K562 (cell line): ENCODE results near the gene RPL15. TPM values are rescaled to one million over a fixed set of nuclear protein-coding genes. Genes with fewer than 3 reads are reported as not detected.
A peak's percentile ranks its signal among the peaks of the same experiment; 100 is the strongest.

ENCODE experiments used
- ARHGAP35 ChIP-seq: fragments of 450-650 bp; IDR thresholded peaks from 2 replicates; pipeline ENCODE4 v1.6.1; 2018; ENCODE audit not compliant: partially characterized antibody
- BCOR ChIP-seq: fragments of 450-650 bp; IDR thresholded peaks from 2 replicates; pipeline ENCODE4 v1.6.1; 2016
- CEBPB ChIP-seq: fragments of 450-650 bp; IDR thresholded peaks from 2 replicates; pipeline ENCODE4 v1.6.1; 2016; ENCODE audit warnings: missing genetic modification characterization, missing compliant biosample characterization
- DMBX1 ChIP-seq: fragments of 250-450 bp; sonication (Bioruptor Pico); IDR thresholded peaks from 2 replicates; pipeline ENCODE4 v1.8.0; 2022; ENCODE audit warnings: inconsistent platforms, mild to moderate bottlenecking, moderate library complexity, borderline replicate concordance
- EGR1 ChIP-seq: fragments of 450-650 bp; conservative IDR thresholded peaks from 2 replicates; pipeline ENCODE4 v1.6.1; 2017; ENCODE audit warnings: mild to moderate bottlenecking
- FOXA1 ChIP-seq: fragments of 450-650 bp; IDR thresholded peaks from 2 replicates; pipeline ENCODE4 v1.6.1; 2016; ENCODE audit warnings: mild to moderate bottlenecking, borderline replicate concordance
- GABPA ChIP-seq: fragments of 200-800 bp; sonication (Bioruptor generic); conservative IDR thresholded peaks from 2 replicates; pipeline ENCODE4 v1.6.1; 2016; ENCODE audit warnings: low read depth, missing genetic modification characterization, missing compliant biosample characterization
- ILK ChIP-seq: fragments of 450-650 bp; IDR thresholded peaks from 2 replicates; pipeline ENCODE4 v1.6.1; 2016; ENCODE audit warnings: missing genetic modification characterization, low read depth, mild to moderate bottlenecking, missing compliant biosample characterization, moderate library complexity, borderline replicate concordance
- IRF9 ChIP-seq: fragments of 450-650 bp; IDR thresholded peaks from 2 replicates; pipeline ENCODE4 v1.6.1; 2016; ENCODE audit warnings: missing biosample characterization, missing genetic modification characterization
- NFYB ChIP-seq: IDR thresholded peaks from 2 replicates; pipeline ENCODE4 v1.6.1; 2011; ENCODE audit warnings: mild to moderate bottlenecking, moderate library complexity; ENCODE audit not compliant: insufficient read length; ENCODE audit errors: extremely low read depth
- NR0B1 ChIP-seq: fragments of 450-650 bp; IDR thresholded peaks from one replicate; pipeline ENCODE4 v1.6.1; 2018; ENCODE audit warnings: mild to moderate bottlenecking, moderate library complexity; ENCODE audit not compliant: partially characterized antibody
- PCBP1 ChIP-seq: fragments of 200-400 bp; formaldehyde crosslinking; IDR thresholded peaks from 2 replicates; pipeline ENCODE4 v1.6.1; 2018; ENCODE audit warnings: mild to moderate bottlenecking, low read depth, low read length; ENCODE audit not compliant: poor library complexity, severe bottlenecking
- POLR2G ChIP-seq: fragments of 200-400 bp; formaldehyde crosslinking; IDR thresholded peaks from 2 replicates; pipeline ENCODE4 v1.6.1; 2017; ENCODE audit warnings: low read depth, mild to moderate bottlenecking, antibody characterized with exemption, low read length, moderate library complexity
- SFPQ ChIP-seq: fragments of 200-400 bp; formaldehyde crosslinking; IDR thresholded peaks from 2 replicates; pipeline ENCODE4 v1.6.1; 2017; ENCODE audit warnings: mild to moderate bottlenecking, low read depth, low read length, moderate library complexity
- SIN3A ChIP-seq, 2 experiments: fragments of 150-350 bp in 1 of 2; IDR thresholded peaks; 2 replicates each; pipeline ENCODE4 v1.6.1; 2011 to 2016; ENCODE audit warnings: borderline replicate concordance in 2 of 2, low read depth in 2 of 2, low read length in 2 of 2, mild to moderate bottlenecking in 2 of 2, moderate library complexity in 2 of 2; ENCODE audit not compliant: control insufficient read depth in 1 of 2
- ZNF75A ChIP-seq: fragments of 450-650 bp; formaldehyde crosslinking; IDR thresholded peaks from 2 replicates; pipeline ENCODE4 v1.4.0; 2020; ENCODE audit warnings: mild to moderate bottlenecking
- polyA plus RNA-seq, 8 experiments: library from polyadenylated mRNA; depleted of rRNA in 4 of 8; stranded (reverse) in 5 of 8; unstranded in 3 of 8; fragments of >200 nt; fragmentation: Nextera tagmentation in 2 of 8; fragmentation: Illumina TruSeq in 1 of 8; extraction: Ambion mirVana in 2 of 8; extraction: Trizol in 1 of 8; gene quantifications; 2 replicates each; pipeline versions ENCODE4 v1.2.1 to v1.2.3, GENCODE V29; 2011 to 2014; ENCODE audit warnings: inconsistent platforms in 1 of 8, missing spikeins in 1 of 8
- total RNA-seq, 7 experiments: library from RNA; depleted of rRNA in 6 of 7; stranded (reverse); fragments of >200 nt in 6 of 7; fragmentation: Illumina TruSeq in 2 of 7; extraction: Trizol in 2 of 7; gene quantifications; 2 replicates each; pipeline versions ENCODE4 v1.2.1 to v1.2.3, GENCODE V29; 2011 to 2021; ENCODE audit warnings: low replicate concordance in 1 of 7
- TF ChIP-seq, protein P1 (sequence below): fragments of 450-650 bp; formaldehyde crosslinking; IDR thresholded peaks from 2 replicates; pipeline ENCODE4 v1.4.0; 2022; ENCODE audit warnings: mild to moderate bottlenecking, moderate library complexity
- TF ChIP-seq, protein P2 (sequence below): fragments of 450-650 bp; formaldehyde crosslinking; IDR thresholded peaks from 2 replicates; pipeline ENCODE4 v1.4.0; 2020; ENCODE audit warnings: mild to moderate bottlenecking, moderate library complexity
- TF ChIP-seq, protein P3 (sequence below), 2 experiments: fragments of 450-650 bp in 1 of 2; sonication (generic) in 1 of 2; formaldehyde crosslinking; conservative IDR thresholded peaks; 2 replicates each; pipeline versions ENCODE4 v1.4.0 to v1.8.1; 2020 to 2022; ENCODE audit warnings: mild to moderate bottlenecking in 1 of 2, missing genetic modification reagents in 1 of 2

Gene RPL15
- total and polyA plus RNA-seq, 9 of the 15 experiments (the other 6 are each of a cell fraction or from before 2014, with no cell fraction given): 2,393 to 8,850 (median 3,928) TPM

- TF ChIP-seq GABPA (tag) (peak; percentile 45; the same call in 1 of the 2 replicates), IRF9 (tag) (no peak), NR0B1 (no peak), ARHGAP35 (no peak), NFYB (peak; percentile 48), PCBP1 (peak; percentile 84), CEBPB (tag) (no peak), ZNF75A (CRISPR knock-in tag) (no peak), DMBX1 (CRISPR knock-in tag) (no peak), SFPQ (no peak), SIN3A (IDR thresholded peaks at IDR 0.05; ENCODE audit: borderline replicate concordance in 2 of 2, control insufficient read depth in 1 of 2, low read depth in 2 of 2, low read length in 2 of 2) (peak in 1 of 2 experiments; percentile 95; a peak in 2 of 4 replicates), ILK (tag) (no peak), POLR2G (peak; percentile 58), EGR1 (no peak), FOXA1 (no peak), BCOR (no peak)
- TF ChIP-seq, protein P1, sequence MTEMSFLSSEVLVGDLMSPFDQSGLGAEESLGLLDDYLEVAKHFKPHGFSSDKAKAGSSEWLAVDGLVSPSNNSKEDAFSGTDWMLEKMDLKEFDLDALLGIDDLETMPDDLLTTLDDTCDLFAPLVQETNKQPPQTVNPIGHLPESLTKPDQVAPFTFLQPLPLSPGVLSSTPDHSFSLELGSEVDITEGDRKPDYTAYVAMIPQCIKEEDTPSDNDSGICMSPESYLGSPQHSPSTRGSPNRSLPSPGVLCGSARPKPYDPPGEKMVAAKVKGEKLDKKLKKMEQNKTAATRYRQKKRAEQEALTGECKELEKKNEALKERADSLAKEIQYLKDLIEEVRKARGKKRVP (CRISPR knock-in tag): peak; percentile 9; the same call in 1 of the 2 replicates
- TF ChIP-seq, protein P2, sequence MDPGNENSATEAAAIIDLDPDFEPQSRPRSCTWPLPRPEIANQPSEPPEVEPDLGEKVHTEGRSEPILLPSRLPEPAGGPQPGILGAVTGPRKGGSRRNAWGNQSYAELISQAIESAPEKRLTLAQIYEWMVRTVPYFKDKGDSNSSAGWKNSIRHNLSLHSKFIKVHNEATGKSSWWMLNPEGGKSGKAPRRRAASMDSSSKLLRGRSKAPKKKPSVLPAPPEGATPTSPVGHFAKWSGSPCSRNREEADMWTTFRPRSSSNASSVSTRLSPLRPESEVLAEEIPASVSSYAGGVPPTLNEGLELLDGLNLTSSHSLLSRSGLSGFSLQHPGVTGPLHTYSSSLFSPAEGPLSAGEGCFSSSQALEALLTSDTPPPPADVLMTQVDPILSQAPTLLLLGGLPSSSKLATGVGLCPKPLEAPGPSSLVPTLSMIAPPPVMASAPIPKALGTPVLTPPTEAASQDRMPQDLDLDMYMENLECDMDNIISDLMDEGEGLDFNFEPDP (CRISPR knock-in tag): no peak
- TF ChIP-seq, protein P3, sequence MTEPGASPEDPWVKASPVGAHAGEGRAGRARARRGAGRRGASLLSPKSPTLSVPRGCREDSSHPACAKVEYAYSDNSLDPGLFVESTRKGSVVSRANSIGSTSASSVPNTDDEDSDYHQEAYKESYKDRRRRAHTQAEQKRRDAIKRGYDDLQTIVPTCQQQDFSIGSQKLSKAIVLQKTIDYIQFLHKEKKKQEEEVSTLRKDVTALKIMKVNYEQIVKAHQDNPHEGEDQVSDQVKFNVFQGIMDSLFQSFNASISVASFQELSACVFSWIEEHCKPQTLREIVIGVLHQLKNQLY (CRISPR knock-in tag; conservative IDR thresholded peaks at IDR 0.05): 0 out of 4 replicates have a peak, but pooled peaks of 1 of the 2 experiments have one; percentile 66
These were observed 28.7 kb downstream of the RPL15 start (continued) for GRCh38 chr3:23945663-23945912.
